HEK293 (cell line): ENCODE measurements around the gene ZFYVE28.

Experiments used
- CTCF ChIP-seq: fragments of 450-650 bp; formaldehyde crosslinking; IDR thresholded peaks from 2 replicates; pipeline ENCODE4 v1.5.1; 2016; ENCODE audit warnings: missing biosample characterization, missing genetic modification characterization
- GLI4 ChIP-seq: fragments of 450-650 bp; formaldehyde crosslinking; IDR thresholded peaks from 2 replicates; pipeline ENCODE4 v1.5.1; 2016; ENCODE audit warnings: missing biosample characterization, missing genetic modification characterization
- PBX3 ChIP-seq: sonication (generic); formaldehyde crosslinking; IDR thresholded peaks from 2 replicates; pipeline ENCODE4 v1.8.1; 2022; ENCODE audit warnings: mild to moderate bottlenecking, moderate library complexity, missing genetic modification reagents
- REST ChIP-seq: fragments of 450-650 bp; formaldehyde crosslinking; IDR thresholded peaks from 2 replicates; pipeline ENCODE4 v1.5.1; 2016; ENCODE audit warnings: missing biosample characterization, missing genetic modification characterization
- SP2 ChIP-seq: fragments of 450-650 bp; formaldehyde crosslinking; IDR thresholded peaks from 2 replicates; pipeline ENCODE4 v1.5.1; 2016; ENCODE audit warnings: missing biosample characterization, missing genetic modification characterization
- ZBTB8A ChIP-seq: fragments of 450-650 bp; formaldehyde crosslinking; IDR thresholded peaks from 2 replicates; pipeline ENCODE4 v1.5.1; 2016; ENCODE audit warnings: missing biosample characterization, missing genetic modification characterization
- ZNF184 ChIP-seq: fragments of 450-650 bp; IDR thresholded peaks from 2 replicates; pipeline ENCODE4 v1.5.1; 2018; ENCODE audit warnings: missing biosample characterization, mild to moderate bottlenecking, missing genetic modification characterization
- ZNF324 ChIP-seq: fragments of 450-650 bp; formaldehyde crosslinking; IDR thresholded peaks from 2 replicates; pipeline ENCODE4 v1.5.1; 2016; ENCODE audit warnings: missing biosample characterization, missing genetic modification characterization
- ZNF423 ChIP-seq: fragments of 450-650 bp; formaldehyde crosslinking; IDR thresholded peaks from 2 replicates; pipeline ENCODE4 v1.5.1; 2016; ENCODE audit warnings: missing biosample characterization, missing genetic modification characterization
- ZNF530 ChIP-seq: fragments of 450-650 bp; formaldehyde crosslinking; IDR thresholded peaks from 2 replicates; pipeline ENCODE4 v1.5.1; 2016; ENCODE audit warnings: low read depth, missing biosample characterization, missing genetic modification characterization
- ZNF670 ChIP-seq: fragments of 450-650 bp; formaldehyde crosslinking; IDR thresholded peaks from 2 replicates; pipeline ENCODE4 v1.5.1; 2016; ENCODE audit warnings: missing biosample characterization, missing genetic modification characterization, low read depth

GRCh38 chr4:2359591-2360395 is 58.7 kb downstream of the ZFYVE28 start:
- TF ChIP-seq CTCF (tag by site-specific recombination) (no peak), SP2 (tag by site-specific recombination) (no peak), REST (tag by site-specific recombination) (no peak), ZNF423 (tag by site-specific recombination) (no peak), ZNF530 (no peak), GLI4 (no peak), ZNF670 (tag by site-specific recombination) (no peak), PBX3 (no peak), ZNF324 (tag by site-specific recombination) (no peak), ZBTB8A (tag by site-specific recombination) (no peak), ZNF184 (tag by site-specific recombination) (no peak)
